ENCODE results near the gene PAF1.
"Not testable (repeated sequence)": the region's sequence is repeated elsewhere in the genome, so short reads cannot be mapped to it uniquely, and the experiment has no call there.

Gene PAF1

GRCh38 chr19:39382991-39383828, 7.7 kb downstream of the PAF1 start:
- DNase-seq (ENCODE audit: low read depth in 2 of 2): no peak

- no peak for DNase-seq (ENCODE audit: low read depth in 2 of 2)
These were observed 8.8 kb downstream of the PAF1 start for GRCh38 chr19:39381910-39382611.

- no peak for DNase-seq (ENCODE audit: low read depth in 2 of 2)
These were observed 10.1 kb downstream of the PAF1 start for GRCh38 chr19:39380521-39381502.

- no peak for DNase-seq (ENCODE audit: low read depth in 2 of 2)
These were observed 11.0 kb downstream of the PAF1 start for GRCh38 chr19:39379865-39380396.

GRCh38 chr19:39379366-39379765, 11.5 kb downstream of the PAF1 start:
- not testable (repeated sequence) for DNase-seq (ENCODE audit: low read depth in 2 of 2)

GRCh38 chr19:39377373-39378362, 13.2 kb downstream of the PAF1 start:
- no peak for DNase-seq (ENCODE audit: low read depth in 2 of 2)

- no peak for DNase-seq (ENCODE audit: low read depth in 2 of 2)
These were observed 15.0 kb downstream of the PAF1 start for GRCh38 chr19:39375929-39376328.

- no peak for DNase-seq (ENCODE audit: low read depth in 2 of 2)
These were observed 18.0 kb downstream of the PAF1 start for GRCh38 chr19:39372941-39373340.

- no peak for DNase-seq (ENCODE audit: low read depth in 2 of 2)
These were observed 18.7 kb downstream of the PAF1 start for GRCh38 chr19:39372047-39372802.

- no peak for DNase-seq (ENCODE audit: low read depth in 2 of 2)
These were observed 20.2 kb downstream of the PAF1 start for GRCh38 chr19:39370735-39371134.

- no peak for DNase-seq (ENCODE audit: low read depth in 2 of 2)
These were observed 21.7 kb downstream of the PAF1 start for GRCh38 chr19:39369200-39369599.

- no peak for DNase-seq (ENCODE audit: low read depth in 2 of 2)
These were observed 25.4 kb downstream of the PAF1 start for GRCh38 chr19:39365531-39365930.

GRCh38 chr19:39363901-39364457, 26.9 kb downstream of the PAF1 start:
- DNase-seq (ENCODE audit: low read depth in 2 of 2): no peak

- no peak for DNase-seq (ENCODE audit: low read depth in 2 of 2)
These were observed 27.9 kb downstream of the PAF1 start for GRCh38 chr19:39362682-39363657.

- DNase-seq (ENCODE audit: low read depth in 2 of 2): no peak
These were observed 30.3 kb downstream of the PAF1 start for GRCh38 chr19:39360599-39360998.

GRCh38 chr19:39359026-39359425, 31.9 kb downstream of the PAF1 start:
- no peak for DNase-seq (ENCODE audit: low read depth in 2 of 2)

GRCh38 chr19:39356647-39357046, 34.3 kb downstream of the PAF1 start:
- DNase-seq (ENCODE audit: low read depth in 2 of 2): no peak

- DNase-seq (ENCODE audit: low read depth in 2 of 2): no peak
These were observed 34.8 kb downstream of the PAF1 start for GRCh38 chr19:39356073-39356472.

Data from stimulated activated CD4-positive, alpha-beta T cell treated with anti-CD3 and anti-CD28 coated beads, Interleukin-15, amount 100 ng/mL, for 48 hours (primary cell).